Epithelial cell of esophagus (primary cell): Measurements from ENCODE around the gene IRS2.

Experiments used
- DNase-seq: peaks from one replicate; pipeline ENCODE4 v3.0.0; 2010; ENCODE audit warnings: low read depth
- H3K4me3 ChIP-seq: 2 replicates; pipeline ENCODE4 v1.5.1; 2011; ENCODE audit warnings: mild to moderate bottlenecking, low read length, control low read depth
- TF ChIP-seq, protein P1 (sequence below): IDR thresholded peaks from 2 replicates; pipeline ENCODE4 v1.5.1; 2011; ENCODE audit warnings: low read depth, mild to moderate bottlenecking, low read length, control low read depth, inconsistent platforms; ENCODE audit not compliant: insufficient read depth; ENCODE audit errors: missing control alignments

Gene IRS2

DNA sequence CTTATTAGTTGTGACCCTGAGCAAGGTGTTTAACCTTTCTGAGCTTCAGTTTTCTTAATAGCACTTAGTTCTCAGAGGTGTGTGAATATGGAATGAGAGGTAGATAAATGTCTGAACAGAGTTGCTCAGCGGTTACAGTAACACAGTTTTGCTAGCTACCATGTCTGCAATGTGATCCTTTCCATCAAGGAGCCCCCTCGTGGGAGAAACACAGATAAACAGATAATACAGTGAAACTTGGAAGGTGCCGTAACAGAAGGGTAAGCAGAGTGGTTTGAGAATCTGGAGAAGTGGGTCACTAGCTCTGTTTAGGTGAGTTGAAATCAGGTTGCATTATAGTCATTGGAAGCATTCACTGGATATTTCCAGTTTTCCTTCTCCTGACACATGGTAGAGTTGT, 38.9 kb downstream of the IRS2 start:
- peak; percentile 26 for DNase-seq
- TF ChIP-seq, protein P1, sequence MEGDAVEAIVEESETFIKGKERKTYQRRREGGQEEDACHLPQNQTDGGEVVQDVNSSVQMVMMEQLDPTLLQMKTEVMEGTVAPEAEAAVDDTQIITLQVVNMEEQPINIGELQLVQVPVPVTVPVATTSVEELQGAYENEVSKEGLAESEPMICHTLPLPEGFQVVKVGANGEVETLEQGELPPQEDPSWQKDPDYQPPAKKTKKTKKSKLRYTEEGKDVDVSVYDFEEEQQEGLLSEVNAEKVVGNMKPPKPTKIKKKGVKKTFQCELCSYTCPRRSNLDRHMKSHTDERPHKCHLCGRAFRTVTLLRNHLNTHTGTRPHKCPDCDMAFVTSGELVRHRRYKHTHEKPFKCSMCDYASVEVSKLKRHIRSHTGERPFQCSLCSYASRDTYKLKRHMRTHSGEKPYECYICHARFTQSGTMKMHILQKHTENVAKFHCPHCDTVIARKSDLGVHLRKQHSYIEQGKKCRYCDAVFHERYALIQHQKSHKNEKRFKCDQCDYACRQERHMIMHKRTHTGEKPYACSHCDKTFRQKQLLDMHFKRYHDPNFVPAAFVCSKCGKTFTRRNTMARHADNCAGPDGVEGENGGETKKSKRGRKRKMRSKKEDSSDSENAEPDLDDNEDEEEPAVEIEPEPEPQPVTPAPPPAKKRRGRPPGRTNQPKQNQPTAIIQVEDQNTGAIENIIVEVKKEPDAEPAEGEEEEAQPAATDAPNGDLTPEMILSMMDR = peak; percentile 15
- no peak overlapping the region for H3K4me3 ChIP-seq

DNA sequence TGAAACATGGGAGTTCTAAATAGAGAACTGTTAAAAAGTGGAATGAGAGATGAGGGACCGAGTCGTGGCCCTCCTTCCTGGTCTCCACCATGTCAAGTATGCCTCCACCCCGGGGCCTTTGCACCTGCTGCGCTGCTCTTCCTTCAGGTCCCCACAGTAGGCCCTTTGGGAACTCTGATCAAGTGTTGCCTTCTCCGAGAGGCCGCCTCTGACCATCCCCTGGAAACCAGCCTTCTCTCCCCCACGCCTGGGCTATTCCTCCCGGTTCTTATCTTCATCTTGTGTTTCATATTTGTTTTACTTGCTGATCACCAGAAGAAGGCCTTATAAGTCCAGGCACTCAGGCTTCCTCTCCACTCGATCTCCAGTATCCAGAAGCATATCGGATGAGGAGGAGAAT, 40.0 kb downstream of the IRS2 start:
- H3K4me3 ChIP-seq = no peak overlapping the region
- DNase-seq = no peak
- TF ChIP-seq, protein P1 = no peak

DNA sequence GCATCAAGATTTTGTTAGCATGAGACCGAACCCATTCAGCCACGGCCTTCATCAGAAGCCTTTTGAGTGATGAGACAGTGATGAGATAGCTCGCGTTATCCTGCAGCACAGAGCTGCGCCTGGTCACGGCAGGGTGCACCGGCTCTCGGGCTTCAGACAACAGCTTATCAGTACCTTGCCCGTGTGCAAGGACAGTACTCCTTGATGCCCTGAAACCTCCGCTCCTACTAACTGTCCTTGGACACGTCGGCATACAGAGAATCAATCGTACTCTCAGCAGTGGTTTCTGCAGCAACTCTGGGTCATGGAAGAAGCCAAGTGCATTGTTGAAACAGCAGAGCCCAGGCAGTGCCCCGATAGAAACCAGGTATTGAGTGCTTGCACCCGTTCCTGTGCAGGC, 40.7 kb downstream of the IRS2 start:
- DNase-seq = no peak
- H3K4me3 ChIP-seq = no peak overlapping the region
- TF ChIP-seq, protein P1 = no peak

DNA sequence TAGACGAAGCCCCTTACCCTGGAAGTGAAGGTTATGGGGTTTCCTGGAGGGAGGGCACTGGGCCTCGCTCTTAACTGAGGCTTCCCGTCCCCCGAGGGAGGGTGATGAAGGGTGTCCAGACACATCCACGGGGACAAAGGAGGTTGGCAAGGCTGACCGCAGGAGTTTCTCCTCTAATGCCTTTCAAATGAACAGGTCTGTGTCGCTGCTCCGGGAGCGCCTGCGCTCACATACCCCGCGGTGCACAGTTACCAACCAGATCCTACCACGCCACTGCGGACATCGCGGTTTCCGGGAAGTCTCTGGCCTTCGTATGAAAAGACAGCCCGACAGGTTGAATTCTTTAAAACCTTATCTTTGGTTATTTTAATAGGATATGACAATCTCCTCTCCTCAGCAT, 41.3 kb downstream of the IRS2 start:
- no peak for DNase-seq
- no peak overlapping the region for H3K4me3 ChIP-seq
- TF ChIP-seq, protein P1 = no peak

DNA sequence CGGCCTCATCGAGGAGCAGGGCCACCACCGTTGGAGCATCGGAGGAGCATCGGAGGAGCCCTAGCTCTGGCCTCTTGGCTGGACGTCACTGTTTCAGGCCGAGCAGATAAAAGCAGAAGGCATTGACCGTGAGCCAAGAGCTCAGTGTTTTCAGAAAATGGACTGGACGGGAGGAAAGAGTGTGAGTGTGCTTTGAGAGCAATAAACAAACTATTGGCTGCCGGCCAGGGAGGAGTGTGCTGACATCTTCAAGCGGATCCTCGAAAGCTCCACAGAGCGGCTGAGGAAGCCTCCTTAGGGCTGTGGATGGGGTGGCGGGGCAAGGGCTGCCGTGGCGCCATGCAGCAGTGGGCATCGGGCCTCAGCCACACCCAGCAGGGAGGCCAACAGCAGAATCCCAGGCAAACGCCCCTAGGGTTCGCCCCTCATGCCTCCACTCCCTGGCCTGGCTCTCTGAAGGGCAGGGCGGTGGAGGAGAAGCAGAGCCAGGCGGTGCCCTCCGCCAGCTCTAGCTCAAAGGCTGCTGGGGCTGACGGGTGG, 41.8 kb downstream of the IRS2 start:
- no peak for DNase-seq
- no peak overlapping the region for H3K4me3 ChIP-seq

DNA sequence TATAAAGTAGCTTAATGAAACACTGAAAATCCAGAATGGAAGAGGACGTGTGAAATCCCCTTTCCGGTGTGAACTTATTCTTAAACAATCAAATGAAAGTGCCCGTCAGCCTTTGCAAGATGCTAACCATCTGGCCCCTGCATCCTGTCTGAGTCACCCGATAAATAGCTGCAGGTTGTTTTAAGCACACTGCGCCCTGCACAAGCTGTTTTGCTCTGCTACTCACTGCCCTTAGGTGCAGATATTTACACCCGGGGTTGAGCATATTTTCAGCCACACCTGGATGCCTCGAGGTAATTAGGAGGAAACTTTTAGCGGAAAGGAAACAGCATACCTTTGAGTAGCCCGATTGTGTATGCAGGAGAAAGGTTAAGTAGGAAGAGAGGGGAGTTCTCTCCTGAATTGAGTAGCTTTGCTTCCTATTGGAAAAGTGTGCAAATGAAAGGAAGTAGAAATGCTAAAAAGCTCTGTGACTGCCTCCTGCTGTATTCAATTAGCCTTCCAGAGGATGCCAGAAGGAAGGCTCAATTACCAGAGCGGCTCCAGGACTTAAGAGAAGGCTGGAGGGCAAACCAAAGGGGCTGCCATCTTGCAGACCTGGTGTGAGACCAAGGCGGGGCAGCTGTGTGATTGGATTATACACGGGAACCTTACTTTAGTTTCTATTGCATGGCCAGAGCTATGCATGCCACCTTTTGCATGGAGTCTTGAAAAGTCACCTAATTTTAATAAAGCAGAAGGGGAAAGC, 42.5 kb downstream of the IRS2 start:
- peak; percentile 96 for DNase-seq
- H3K4me3 ChIP-seq = no peak overlapping the region
- TF ChIP-seq, protein P1 = no peak

More for the DNA sequence above, 41.8 kb downstream of the IRS2 start:
- TF ChIP-seq, protein P1 = no peak

DNA sequence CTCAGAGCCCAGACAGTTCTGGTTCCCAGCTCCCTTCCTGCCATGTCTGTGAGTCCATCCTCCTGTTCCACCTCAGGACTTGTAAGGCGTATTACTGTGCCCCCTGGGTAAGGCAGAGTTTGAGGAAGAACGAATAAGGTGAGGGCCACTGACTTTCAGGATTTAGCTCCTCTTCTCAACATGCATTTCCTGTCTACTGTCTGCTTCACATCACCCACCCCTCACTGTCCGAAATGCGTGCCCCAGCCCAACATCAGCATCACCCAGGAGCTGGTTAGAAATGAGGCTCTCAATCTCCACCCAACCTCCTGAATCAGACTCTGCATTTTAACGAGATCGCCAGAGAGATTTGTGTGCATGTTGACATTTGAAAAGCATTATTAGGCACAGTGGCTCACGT, 44.4 kb downstream of the IRS2 start:
- TF ChIP-seq, protein P1 = no peak
- no peak overlapping the region for H3K4me3 ChIP-seq
- DNase-seq = no peak
